ENCODE measurements around the gene GRID1. TPM values are rescaled to one million over a fixed set of nuclear protein-coding genes. Genes with fewer than 3 reads are reported as not detected.

GRID1 gene
- polyA plus RNA-seq, 1 donor (not counting 4 experiments of a cell fraction or from before 2014, with no cell fraction given): 0.01 TPM

DNA sequence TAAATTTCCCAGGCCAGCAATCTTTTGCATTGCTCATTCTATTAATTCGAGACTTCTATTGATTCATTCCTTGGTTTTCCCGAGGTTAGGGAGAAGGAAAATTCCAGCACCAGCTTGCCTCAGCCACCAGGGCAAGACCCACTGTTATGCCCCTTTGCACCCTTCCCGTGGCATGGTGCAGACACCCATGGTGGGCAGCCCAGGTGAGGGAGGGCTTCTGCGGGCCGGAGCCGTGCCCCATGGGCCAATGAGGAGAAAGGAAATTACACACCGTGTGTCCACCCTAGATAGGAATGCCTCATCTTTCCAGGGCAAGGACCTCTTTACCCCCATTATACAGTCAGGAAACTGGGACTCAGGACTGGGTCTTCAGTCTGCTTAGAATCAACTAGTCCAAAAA, 4.5 kb upstream of the GRID1 start:
- no peak for DNase-seq (ENCODE audit: low read depth, low spot score)

DNA sequence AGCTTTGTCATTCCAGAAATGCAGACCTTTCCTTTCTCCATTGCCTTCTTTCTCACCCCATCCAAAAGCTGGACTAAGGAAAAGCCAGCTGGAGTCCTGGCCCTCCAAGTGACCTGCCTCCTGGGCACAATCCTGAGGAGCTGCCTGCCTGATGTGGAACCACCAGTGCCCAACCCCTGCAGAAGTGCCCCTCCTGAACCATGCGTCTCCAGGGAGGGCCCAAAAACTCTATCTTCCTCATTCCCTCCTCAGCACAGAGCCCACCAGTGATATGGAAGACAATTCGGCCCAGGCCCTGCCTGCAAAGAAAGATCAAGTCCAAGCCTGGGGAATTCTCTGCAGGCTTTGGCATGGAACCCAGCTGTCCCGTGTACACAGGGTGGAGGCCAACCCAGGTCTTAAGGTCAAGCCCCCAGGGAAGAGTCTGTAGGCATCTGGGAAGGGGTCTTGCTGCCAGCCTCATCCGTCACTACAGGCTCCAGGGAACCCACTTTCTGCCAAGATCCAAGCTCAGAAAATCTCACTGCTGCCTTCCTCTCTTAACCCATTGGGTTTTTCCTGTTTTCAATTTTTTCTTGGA, 3.5 kb upstream of the GRID1 start:
- Histone ChIP-seq H3K79me2 (ENCODE audit: control insufficient read depth, insufficient read depth, low read length) (no peaks in the 10 kb centered on the region), H3K9me3 (ENCODE audit: control insufficient read depth, low read depth, low read length) (no peaks in the 10 kb centered on the region), H3K4me1 (ENCODE audit: control insufficient read depth, extremely low read depth, insufficient read depth, low read length) (no peaks in the 10 kb centered on the region), H3K27me3 (ENCODE audit: control insufficient read depth, extremely low read depth, insufficient read depth, low read length) (peaks cover 50% of the 10 kb centered on the region), H4K20me1 (ENCODE audit: control insufficient read depth, extremely low read depth, insufficient read depth, low read length) (no peaks in the 10 kb centered on the region), H3K4me3 (ENCODE audit: control insufficient read depth in 2 of 3, extremely low read depth in 1 of 3, insufficient read depth in 2 of 3, low read depth in 1 of 3, low read length in 3 of 3) (no peak overlapping the region), H3K27ac (ENCODE audit: control insufficient read depth, insufficient read depth, low read length) (no peak overlapping the region), H3K36me3 (ENCODE audit: control insufficient read depth in 2 of 2, extremely low read depth in 1 of 2, insufficient read depth in 2 of 2, low read length in 2 of 2) (no peaks in the 10 kb centered on the region), H3K9me1 (ENCODE audit: control insufficient read depth, extremely low read depth, insufficient read depth, low read length) (no peaks in the 10 kb centered on the region), H2AFZ (ENCODE audit: control insufficient read depth, low read length) (no peak overlapping the region), H3K9ac (ENCODE audit: control insufficient read depth, extremely low read depth, insufficient read depth, low read length) (no peak overlapping the region), H3K4me2 (ENCODE audit: control insufficient read depth, extremely low read depth, insufficient read depth, low read depth, low read length) (no peak overlapping the region)
- dilution Hi-C loops (cut with MboI; ENCODE audit: extremely low pct_ligation_motif_present, low sequenced_read_pairs): no loop called here
- DNase-seq (ENCODE audit: low read depth, low spot score) (no peak), FAIRE-seq (no peak)
- no peak for TF ChIP-seq EZH2 (IDR thresholded peaks at IDR 0.05; ENCODE audit: low read length)
- TF ChIP-seq, protein P1, sequence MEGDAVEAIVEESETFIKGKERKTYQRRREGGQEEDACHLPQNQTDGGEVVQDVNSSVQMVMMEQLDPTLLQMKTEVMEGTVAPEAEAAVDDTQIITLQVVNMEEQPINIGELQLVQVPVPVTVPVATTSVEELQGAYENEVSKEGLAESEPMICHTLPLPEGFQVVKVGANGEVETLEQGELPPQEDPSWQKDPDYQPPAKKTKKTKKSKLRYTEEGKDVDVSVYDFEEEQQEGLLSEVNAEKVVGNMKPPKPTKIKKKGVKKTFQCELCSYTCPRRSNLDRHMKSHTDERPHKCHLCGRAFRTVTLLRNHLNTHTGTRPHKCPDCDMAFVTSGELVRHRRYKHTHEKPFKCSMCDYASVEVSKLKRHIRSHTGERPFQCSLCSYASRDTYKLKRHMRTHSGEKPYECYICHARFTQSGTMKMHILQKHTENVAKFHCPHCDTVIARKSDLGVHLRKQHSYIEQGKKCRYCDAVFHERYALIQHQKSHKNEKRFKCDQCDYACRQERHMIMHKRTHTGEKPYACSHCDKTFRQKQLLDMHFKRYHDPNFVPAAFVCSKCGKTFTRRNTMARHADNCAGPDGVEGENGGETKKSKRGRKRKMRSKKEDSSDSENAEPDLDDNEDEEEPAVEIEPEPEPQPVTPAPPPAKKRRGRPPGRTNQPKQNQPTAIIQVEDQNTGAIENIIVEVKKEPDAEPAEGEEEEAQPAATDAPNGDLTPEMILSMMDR (optimal IDR thresholded peaks at IDR 0.05 in 1 of 3, IDR thresholded peaks at IDR 0.05 in 1 of 3, conservative IDR thresholded peaks at IDR 0.05 in 1 of 3; ENCODE audit: extremely low read depth in 1 of 3, insufficient read depth in 2 of 3, low read length in 3 of 3): no peak

More for the DNA sequence above, 4.5 kb upstream of the GRID1 start:
- no peak overlapping the region for H3K4me3 ChIP-seq (ENCODE audit: control insufficient read depth in 2 of 3, extremely low read depth in 1 of 3, insufficient read depth in 2 of 3, low read depth in 1 of 3, low read length in 3 of 3)
- H3K4me2 ChIP-seq (ENCODE audit: control insufficient read depth, extremely low read depth, insufficient read depth, low read depth, low read length): no peak overlapping the region
- H3K36me3 ChIP-seq (ENCODE audit: control insufficient read depth in 2 of 2, extremely low read depth in 1 of 2, insufficient read depth in 2 of 2, low read length in 2 of 2): no peaks in the 10 kb centered on the region
- peaks cover 41% of the 10 kb centered on the region for H3K27me3 ChIP-seq (ENCODE audit: control insufficient read depth, extremely low read depth, insufficient read depth, low read length)
- no peak overlapping the region for H3K27ac ChIP-seq (ENCODE audit: control insufficient read depth, insufficient read depth, low read length)
- FAIRE-seq: no peak
- TF ChIP-seq EZH2 (IDR thresholded peaks at IDR 0.05; ENCODE audit: low read length): no peak
- TF ChIP-seq, protein P1 (optimal IDR thresholded peaks at IDR 0.05 in 1 of 3, IDR thresholded peaks at IDR 0.05 in 1 of 3, conservative IDR thresholded peaks at IDR 0.05 in 1 of 3; ENCODE audit: extremely low read depth in 1 of 3, insufficient read depth in 2 of 3, low read length in 3 of 3): no peak
- H3K9me1 ChIP-seq (ENCODE audit: control insufficient read depth, extremely low read depth, insufficient read depth, low read length): no peaks in the 10 kb centered on the region
- no peak overlapping the region for H3K9ac ChIP-seq (ENCODE audit: control insufficient read depth, extremely low read depth, insufficient read depth, low read length)
- H2AFZ ChIP-seq (ENCODE audit: control insufficient read depth, low read length): no peak overlapping the region
- dilution Hi-C loops (cut with MboI; ENCODE audit: extremely low pct_ligation_motif_present, low sequenced_read_pairs): no loop called here
- no peaks in the 10 kb centered on the region for H3K9me3 ChIP-seq (ENCODE audit: control insufficient read depth, low read depth, low read length)
- H3K4me1 ChIP-seq (ENCODE audit: control insufficient read depth, extremely low read depth, insufficient read depth, low read length): no peaks in the 10 kb centered on the region
- no peaks in the 10 kb centered on the region for H3K79me2 ChIP-seq (ENCODE audit: control insufficient read depth, insufficient read depth, low read length)
- H4K20me1 ChIP-seq (ENCODE audit: control insufficient read depth, extremely low read depth, insufficient read depth, low read length): no peaks in the 10 kb centered on the region
